ENCODE data around the gene SERPINA5.

GRCh38 chr14:94542811-94543440 lies 38.3 kb upstream of the SERPINA5 start:
- TF ChIP-seq CTCF (IDR thresholded peaks at IDR 0.05) (no peak), EP300 (IDR thresholded peaks at IDR 0.05) (no peak)
